ENCODE results near the gene NFATC1.

NFATC1 gene

GRCh38 chr18:79508565-79509535 lies 113.1 kb downstream of the NFATC1 start:
- DNase-seq (ENCODE audit: low read depth), result no peak

DNA sequence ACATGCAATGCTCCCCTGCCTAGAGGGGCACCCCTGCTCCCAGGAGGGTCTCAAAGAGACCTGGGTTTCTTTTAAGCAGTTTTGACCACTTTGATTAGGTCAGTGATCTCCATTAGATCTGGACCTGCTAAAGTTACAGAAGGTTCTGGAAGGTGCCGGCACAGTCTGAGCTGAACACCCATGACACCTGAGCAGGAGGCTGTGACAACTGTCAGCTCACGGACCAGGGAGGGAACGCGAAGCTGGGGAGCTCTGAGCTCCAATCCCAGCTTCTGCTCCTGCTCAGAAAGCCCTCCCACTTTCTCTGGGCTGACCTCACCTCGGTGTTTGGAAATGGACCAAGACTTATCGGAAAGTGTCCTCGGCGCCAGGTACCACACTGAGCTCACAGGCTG lies 113.8 kb downstream of the NFATC1 start:
- DNase-seq (ENCODE audit: low read depth), result no peak

DNA sequence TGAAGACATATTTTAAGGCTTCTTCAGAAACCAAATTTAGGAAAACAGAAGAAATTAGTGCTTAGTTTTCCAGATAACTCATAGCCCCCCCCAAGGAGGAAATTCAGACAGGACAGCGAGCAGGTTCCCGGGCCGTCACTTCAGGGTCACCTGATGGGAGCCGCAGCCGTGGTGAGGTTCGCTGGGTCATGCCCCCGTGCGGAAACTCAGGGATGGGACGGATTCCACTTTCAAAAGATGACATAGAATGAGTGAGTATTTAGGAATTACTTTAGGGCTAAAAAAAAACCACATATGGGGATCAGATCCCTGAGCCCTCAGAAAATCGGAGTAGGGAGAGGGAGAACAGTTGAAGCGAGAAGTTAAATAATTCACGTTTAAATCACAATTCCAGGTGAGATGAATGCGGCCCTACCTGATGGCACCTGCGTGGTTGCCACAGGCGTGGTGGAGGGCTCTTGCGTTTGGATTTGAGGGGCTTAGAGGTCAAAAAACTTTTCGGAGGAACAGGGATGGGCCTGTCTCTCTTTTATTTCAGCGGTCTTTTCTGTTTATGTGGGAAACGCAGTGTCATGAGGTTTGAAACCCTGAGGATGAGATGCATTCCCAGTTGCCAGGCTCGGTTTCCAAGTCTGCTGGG lies 114.4 kb downstream of the NFATC1 start:
- DNase-seq (ENCODE audit: low read depth), result no peak

DNA sequence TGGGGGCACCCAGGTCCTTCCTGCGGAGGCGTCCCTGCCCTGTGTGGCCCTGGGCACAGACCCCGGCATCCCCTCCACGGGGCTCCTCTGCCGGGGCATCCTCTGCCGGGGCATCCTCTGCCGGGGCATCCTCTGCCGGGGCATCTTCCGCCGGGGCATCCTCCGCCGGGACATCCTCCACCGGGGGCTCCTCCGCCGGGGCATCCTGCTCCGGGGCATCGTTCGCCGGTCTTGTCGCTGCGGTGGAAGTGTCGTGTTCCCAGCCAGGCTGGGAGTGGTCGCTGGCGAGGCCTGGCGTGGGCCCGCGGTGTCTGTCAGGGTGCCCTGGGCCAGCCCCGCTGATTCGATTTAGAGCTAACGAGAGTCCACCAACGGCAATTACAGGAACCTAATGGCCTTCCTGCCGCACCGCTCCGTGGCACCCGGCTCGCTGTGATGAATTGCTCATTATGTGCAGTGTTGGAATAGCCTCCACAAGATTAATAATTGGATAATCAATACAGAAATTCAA lies 115.1 kb downstream of the NFATC1 start:
- no peak for DNase-seq (ENCODE audit: low read depth)

GRCh38 chr18:79511271-79511670 lies 115.5 kb downstream of the NFATC1 start:
- DNase-seq (ENCODE audit: low read depth), result no peak

GRCh38 chr18:79511671-79512301 lies 116.1 kb downstream of the NFATC1 start:
- no peak for DNase-seq (ENCODE audit: low read depth)

- DNase-seq (ENCODE audit: low read depth), result no peak
Observed at GRCh38 chr18:79512461-79513380, 117.0 kb downstream of the NFATC1 start.

- no peak for DNase-seq (ENCODE audit: low read depth)
Observed at GRCh38 chr18:79513381-79514081, 117.8 kb downstream of the NFATC1 start.

GRCh38 chr18:79515331-79515730 lies 119.6 kb downstream of the NFATC1 start:
- DNase-seq (ENCODE audit: low read depth), result no peak

GRCh38 chr18:79515944-79516351 lies 120.2 kb downstream of the NFATC1 start:
- no peak for DNase-seq (ENCODE audit: low read depth)

DNA sequence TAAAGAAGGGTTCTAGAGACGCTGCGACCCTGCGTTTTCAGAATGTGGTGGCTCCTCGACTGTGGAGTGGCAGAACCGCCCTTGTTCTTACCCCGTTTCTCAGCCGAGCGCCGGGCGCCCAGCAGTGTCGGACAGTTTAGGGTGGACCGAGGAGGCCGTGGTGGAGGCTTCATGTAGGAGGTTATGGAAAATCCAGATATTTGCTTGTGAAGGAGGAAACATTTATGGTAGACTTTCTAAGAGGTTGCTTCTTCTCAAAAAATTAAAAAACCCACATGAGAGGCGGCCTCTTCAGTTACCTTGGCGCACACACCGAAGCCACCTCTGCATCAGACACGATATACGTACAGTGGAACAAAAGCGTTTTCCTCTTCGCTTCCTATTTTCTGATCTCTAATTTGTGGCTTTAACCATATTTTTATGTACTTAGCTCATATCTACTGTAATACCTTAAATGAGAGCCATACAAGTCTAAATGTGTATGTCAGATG lies 120.8 kb downstream of the NFATC1 start:
- no peak for DNase-seq (ENCODE audit: low read depth)

GRCh38 chr18:79517341-79517740 lies 121.6 kb downstream of the NFATC1 start:
- no peak for DNase-seq (ENCODE audit: low read depth)

GRCh38 chr18:79518028-79518682 lies 122.4 kb downstream of the NFATC1 start:
- no peak for DNase-seq (ENCODE audit: low read depth)

- DNase-seq (ENCODE audit: low read depth), result no peak
Observed at GRCh38 chr18:79518683-79519128, 123.0 kb downstream of the NFATC1 start.

DNA sequence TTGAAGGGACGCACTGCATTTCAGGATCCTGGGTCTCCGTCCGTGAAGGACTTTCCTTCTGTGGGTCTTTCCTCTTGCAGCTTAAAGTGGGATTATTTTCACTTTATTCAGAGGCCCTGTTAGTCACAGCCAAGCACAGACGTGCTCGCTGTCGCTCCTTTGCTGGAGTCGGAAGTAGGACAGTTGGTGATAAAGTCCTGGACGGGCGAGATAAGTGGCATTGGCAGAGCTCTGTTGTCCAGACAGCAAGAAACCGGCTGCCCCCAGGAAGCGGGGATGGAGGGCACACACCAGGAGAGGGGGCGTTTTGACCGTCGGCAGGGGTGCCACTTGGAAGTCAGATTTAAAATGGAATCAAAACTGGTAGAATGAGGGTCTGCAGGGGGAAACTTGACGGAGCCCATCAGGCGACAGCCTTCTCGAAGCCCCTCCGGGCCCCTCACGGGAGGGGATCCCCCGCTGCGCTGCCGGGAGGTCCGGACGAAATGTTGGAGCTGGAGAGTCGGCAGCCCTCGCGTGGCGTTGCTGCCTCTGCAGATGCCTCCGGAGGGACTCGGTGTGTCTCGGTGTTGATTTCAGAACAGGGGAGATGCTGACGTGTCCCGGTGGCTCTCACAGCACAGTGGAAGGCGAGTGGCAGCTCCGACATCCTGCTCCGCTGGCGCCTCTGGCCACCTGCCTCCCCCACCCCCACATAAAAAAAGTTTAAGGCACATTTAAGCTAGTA lies 124.2 kb downstream of the NFATC1 start:
- no peak for DNase-seq (ENCODE audit: low read depth)

DNA sequence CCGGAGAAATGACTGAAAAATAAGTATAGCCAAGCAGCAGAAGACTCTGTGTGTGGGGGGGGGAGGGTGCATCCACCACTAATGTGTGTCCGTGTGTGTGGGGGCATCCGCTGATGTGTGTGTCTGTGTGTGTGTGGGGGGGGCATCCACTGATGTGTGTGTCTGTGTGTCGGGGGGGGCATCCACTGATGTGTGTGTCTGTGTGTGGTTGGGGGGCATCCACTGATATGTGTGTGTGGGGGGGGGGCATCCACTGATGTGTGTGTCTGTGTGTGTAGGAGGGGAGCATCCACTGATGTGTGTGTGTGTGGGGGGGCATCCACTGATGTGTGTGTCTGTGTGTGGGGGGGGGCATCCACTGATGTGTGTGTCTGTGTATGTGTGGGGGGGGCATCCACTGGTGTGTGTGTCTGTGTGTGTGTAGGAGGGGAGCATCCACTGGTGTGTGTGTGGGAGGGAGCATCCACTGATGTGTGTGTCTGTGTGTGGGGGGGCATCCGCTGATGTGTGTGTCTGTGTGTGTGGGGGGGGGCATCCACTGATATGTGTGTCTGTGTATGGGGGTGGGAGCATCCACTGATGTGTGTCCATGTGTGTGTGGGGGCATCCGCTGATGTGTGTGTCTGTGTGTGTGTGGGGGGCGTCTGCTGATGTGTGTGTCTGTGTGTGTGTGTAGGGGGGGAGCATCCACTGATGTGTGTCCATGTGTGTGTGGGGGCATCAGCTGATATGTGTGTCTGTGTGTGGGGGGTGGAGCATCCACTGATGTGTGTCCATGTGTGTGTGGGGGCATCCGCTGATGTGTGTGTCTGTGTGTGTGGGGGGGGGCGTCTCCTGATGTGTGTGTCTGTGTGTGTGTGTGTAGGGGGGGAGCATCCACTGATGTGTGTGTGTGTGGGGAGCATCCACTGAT lies 125.0 kb downstream of the NFATC1 start:
- no peak for DNase-seq (ENCODE audit: low read depth)

DNA sequence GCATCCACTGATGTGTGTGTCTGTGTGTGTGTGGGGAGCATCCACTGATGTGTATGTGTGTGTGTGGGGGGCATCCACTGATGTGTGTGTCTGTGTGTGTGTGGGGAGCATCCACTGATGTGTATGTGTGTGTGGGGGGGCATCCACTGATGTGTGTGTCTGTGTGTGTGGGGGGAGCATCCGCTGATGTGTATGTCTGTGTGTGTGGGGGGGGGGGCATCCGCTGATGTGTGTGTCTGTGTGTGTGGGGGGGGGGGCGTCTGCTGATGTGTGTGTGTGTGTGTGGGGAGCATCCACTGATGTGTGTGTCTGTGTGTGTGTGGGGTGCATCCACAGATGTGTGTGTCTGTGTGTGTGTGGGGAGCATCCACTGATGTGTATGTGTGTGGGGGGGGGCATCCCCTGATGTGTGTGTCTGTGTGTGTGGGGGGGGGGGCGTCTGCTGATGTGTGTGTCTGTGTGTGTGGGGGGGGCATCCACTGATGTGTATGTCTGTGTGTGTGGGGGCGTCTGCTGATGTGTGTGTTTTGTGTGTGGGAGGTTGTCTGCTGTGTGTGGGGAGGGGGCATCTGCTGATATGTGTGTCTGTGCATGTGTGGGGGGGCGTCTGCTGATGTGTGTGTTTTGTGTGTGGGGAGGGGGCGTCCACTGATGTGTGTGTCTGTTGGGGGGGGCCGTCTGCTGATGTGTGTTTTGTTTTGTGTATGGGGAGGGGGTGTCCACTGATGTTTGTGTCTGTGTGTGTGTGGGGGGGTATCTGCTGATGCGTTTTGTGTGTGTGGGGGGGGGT lies 125.9 kb downstream of the NFATC1 start:
- no peak for DNase-seq (ENCODE audit: low read depth)
